GM18505 (cell line): ENCODE data around the gene RP2.
A peak's percentile ranks its signal among the peaks of the same experiment; 100 is the strongest.

Source experiments
- ATAC-seq: cut with Tn5 transposase; IDR thresholded peaks from one replicate; pipeline ENCODE4 v1.9.1; 2021; ENCODE audit not compliant: unreplicated experiment
- POLR2A ChIP-seq: IDR thresholded peaks from 4 replicates; pipeline ENCODE4 v1.6.1; 2011; ENCODE audit warnings: borderline replicate concordance; ENCODE audit not compliant: insufficient read depth, insufficient read length; ENCODE audit errors: extremely low read depth

The RP2 gene

DNA sequence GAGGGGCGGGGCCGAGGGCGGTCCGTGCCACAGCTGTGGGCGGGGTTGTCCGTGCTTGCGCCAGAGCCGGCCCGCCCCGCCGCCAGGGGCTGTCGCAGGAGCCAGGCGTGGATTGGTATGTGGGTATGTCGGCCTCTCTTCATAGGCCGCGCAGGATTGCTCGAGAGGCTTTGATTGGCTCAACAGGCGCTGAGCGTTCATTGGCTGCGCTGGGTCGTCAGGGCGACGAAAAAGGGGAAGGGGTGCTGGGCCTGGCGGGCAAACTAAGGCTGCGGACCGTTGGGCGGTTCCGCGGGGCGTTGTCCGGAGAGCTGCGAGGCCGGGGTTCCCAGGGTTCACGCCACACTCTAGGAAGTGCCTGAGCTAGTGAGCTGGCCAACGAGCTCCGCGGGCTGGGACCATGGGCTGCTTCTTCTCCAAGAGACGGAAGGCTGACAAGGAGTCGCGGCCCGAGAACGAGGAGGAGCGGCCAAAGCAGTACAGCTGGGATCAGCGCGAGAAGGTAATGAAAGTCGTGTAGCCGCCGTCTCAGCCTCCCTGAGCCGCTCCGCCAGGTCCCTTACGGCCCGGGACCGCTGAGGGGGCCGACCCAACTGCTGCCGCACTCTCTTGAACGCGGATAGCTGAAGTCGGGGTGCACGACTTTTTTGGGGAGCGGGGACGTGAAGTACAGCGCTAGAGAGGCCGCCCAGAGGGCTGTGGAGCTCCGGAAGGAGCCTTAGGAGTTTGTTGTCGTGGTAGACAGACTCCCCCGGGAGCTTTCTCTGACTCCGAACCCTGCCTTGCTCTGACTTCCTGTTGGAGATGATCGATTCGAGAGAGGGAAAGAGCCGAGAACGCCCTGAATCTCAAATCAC lies at the start of gene RP2:
Gene RP2 (plus strand): TSS at position 343 of the 857 bp plus-strand sequence. CDS start 58 bp downstream, at position 401.
- peak; percentile 92 for ATAC-seq
- TF ChIP-seq POLR2A: peak; percentile 43

DNA sequence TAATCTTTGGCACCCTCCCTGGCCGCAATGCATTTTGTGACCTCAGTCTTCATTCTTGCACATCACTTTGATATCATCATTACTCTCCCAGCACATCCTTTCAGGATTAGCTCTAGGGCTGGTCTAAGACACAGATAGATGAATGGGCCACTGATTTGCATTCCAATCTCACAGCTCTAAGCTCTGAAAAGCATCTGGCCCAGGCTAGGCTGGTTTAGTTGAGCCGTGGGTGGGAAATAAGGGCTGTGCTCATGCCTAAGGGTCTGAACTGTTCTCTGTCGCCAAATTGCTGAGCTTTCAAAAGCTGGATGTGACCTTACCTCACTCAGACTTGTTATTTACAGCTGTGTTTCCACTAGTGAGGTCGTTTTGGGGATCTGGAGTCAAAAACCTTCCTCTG lies 47.9 kb upstream of the RP2 start:
- no peak for TF ChIP-seq POLR2A
- ATAC-seq: no peak

DNA sequence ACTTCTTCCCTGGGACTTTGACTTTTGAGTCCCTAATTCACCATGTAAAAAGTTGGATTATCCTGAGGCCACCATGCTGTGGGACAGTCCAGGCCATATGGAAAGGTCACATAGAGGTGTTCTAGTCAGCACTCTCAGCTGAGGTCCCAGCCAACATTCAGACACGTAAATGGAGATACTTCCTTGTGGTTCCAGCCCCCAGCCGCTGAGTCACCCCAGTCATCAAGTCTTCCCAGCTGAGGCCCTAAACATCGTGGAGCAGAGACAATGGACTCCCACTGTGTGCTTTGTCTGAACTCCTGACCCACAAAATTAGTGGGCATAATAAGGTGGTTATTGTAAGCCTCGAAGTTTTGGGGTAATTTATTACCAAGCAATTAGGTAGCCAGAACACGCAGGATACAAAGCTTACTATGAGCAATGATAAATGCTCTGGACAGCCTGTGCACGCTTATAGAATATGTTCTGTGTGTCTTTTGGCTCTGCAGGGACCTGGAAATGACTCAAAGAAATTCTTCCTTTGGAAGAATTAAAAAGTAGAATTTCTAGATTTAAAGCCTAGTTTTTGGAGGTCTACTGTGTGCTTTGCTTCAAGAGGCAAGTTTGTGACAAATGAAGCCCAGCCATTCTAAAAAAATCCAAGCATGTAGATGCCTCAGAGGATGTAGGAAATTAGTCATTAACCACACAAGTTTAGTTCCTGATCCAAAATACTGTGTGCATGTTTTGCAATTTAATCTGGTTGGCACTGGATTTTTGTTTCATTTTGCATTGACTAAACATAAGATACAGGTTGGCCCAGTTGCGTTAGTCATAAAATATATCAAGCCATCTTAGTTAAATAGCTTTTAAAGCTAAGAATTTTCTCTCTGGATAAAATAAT lies 44.7 kb upstream of the RP2 start:
- no peak for TF ChIP-seq POLR2A
- ATAC-seq: peak; percentile 49

DNA sequence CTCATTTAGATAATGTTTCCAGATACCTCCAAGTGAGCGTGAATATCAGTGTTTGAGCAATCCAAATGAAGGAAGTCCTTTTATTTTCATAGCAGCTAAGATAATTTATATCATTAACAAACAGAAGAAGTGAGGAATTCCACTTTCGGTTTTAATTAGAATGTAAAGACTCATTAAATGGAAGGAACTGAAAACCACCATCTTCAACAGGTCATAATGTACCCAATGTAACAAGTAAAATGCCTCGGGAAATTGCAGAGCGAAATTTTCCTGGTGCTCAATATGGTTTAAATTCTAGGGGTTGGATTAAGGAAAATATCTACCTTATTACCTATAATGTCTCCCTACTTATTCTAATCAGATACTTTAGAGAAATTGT lies 44.0 kb upstream of the RP2 start:
- TF ChIP-seq POLR2A: no peak

DNA sequence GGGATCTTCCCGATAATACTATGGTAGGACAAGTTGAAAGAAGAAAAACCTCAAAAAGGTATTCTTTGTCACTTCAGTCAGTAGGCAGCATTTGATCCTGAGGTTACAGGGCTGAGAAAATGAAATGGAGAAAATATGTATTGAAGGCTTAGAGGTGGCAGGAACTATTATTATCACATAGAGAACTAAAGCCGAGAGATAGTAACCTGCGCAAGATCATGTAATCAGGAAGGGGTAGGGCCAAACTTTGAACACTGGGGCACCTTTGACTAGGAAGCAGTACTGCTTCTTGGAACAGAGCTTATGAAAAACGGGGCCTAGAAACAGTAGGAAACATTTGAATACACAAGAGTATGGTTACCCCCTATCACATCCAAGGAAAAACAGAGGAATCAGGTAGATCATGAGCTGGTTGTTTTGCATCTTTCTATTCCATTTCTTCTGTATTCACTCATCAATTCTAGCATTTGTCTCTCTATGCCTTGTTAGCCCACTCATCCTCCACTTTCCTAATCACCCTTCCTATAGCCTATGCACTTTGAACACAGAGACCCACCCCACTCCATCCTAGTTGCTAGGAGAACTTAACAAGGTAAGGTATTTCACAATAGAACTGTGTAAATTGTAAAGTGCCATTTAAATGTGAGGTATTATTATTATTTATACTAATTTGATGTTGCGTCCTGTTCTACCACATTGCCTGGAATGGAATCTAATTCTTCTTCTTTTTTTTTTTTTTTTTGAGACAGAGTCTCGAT lies 43.3 kb upstream of the RP2 start:
- TF ChIP-seq POLR2A: no peak
- no peak for ATAC-seq

More for the DNA sequence above, 44.0 kb upstream of the RP2 start:
- no peak for ATAC-seq

DNA sequence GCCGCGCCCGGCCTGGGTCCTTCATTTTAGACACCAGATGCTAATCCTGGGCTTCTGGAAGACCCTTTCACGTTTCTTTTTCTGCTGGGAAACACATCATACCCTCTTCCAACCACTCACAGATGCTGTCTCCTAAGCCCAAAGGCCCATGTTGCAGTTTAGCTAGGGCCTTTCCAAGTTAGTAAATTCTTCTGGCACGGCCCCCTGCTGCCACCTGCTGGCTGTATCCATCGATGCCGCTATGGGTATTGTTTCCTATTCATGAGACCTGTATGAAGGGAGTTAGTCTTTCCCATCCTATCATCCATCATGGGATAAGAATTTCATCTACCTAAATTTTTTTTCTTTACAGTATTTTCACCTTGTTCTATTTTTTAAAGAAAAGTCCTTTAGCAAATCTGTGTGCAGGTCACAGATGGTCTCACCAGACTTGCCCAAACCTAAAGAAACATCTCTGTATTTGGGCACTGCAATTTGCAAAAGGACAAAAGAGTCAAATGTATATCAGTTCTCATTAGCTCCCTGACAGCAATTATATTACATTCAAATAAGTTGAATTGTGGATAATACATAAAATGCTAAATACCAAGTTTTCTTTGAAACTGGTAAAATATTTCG lies 40.2 kb upstream of the RP2 start:
- no peak for TF ChIP-seq POLR2A
- no peak for ATAC-seq

DNA sequence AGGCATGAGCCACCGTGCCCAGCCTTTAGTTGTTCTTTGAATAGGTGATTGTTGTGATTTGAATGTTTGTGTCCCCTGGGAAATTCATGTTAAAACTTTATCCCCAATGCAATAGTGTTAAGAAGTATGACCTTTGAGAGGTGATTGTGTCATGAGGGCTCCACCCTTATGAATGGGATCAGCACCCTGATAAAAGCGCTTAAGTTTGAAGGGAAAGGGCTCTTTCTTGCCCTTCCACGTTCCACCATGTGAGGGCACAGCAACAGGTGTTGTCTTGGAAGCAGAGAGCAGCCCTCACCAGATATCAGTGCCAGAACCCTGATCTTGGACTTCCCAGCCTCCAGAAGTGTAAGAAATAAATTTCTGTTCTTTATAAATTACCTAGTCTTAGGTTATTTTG lies 33.7 kb upstream of the RP2 start:
- TF ChIP-seq POLR2A: no peak
- ATAC-seq: no peak

DNA sequence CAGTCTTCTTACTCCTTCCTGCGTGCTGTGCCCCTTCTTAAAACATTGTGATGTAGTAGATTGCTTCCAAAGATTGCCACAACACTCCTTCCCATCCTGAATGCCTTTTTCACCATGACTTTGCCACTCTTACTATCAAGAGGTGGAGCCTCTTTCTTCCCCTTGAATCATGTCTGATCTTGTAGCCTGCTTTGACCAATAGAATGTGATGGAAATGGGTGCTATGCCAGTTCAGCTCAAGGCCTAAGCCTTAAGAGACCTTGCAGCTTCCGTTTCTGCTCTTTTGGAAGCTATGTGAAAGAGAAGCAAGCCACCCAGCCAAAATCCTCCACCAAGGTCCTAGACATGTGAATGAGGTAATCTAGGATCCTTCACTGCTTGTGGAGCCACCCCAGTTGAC lies 31.6 kb upstream of the RP2 start:
- no peak for TF ChIP-seq POLR2A
- no peak for ATAC-seq

DNA sequence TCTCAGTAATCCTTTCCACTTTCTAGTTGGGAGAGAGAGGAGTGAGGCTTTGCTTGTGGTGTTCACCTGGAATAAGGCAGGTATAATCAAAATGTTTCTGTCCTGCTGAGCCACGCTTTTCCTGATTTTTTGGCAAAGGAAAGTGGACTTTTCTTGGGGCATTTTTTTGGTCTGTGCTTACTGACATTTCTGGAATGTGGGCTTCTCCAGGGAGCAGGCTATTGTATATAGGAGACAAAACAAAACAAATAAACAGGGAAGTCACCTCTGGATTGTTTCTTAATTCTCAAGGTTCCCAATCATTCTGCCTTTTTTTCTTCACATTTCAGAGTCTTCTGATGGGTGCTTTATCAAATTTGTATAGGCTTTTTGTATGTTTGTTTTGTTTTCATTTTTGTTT lies 25.7 kb upstream of the RP2 start:
- no peak for TF ChIP-seq POLR2A
- ATAC-seq: no peak

DNA sequence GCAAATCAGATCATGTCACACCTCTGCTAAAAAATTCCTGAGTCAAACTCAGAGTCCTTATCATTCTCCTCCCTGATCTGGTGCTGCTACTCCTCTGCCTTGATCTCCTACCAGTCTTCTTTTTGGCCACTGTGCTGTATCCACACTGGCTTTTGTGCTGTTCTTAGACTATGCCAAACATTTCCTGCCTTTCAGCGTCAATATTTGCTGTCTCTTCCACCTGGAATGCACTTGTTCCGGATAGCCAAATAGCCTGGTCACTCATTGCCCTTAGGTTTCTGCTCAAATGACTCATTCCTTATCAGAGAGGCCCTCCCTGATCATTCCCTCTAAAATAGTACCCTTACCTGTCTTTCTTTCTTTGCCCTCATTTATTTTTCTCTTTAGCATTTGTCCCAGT lies 24.4 kb upstream of the RP2 start:
- ATAC-seq: no peak
- TF ChIP-seq POLR2A: no peak

DNA sequence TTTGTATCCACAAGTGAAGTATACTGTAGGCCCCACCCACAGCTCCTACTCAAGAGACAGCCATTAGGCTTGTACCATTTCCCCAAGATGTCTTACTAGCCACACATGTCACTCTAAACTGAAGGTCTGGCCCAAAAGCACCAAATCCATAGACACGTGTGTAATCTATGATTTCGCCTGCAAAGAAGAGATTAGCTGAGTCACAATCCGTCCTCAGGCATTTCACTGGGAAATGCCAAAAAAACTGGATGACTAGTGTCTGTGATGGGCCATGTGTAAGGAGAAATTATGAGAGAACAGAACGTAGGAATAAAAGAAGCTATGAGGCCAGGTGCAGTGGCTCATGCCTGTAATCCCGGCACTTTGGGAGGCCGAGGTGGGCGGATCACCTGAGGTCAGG lies 21.9 kb upstream of the RP2 start:
- TF ChIP-seq POLR2A: no peak
- no peak for ATAC-seq

DNA sequence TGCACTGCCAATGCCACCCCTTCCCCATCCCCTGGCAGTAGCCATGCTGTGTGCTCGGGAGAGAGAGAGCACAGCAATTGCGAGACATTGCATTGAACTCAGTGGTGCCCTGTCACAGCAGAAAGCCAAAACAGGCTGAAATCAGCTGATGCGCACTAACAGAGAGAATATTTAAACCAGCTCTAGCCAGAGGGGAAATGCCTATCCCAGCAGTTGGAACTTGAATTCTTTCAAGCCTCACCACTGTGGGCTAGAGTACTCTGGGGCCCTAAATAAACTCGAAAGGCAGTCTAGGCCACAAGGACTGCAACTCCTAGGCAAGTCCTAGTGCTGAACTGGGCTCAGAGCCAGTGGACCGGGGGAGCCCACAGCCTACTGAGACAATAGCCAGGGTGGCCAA lies 17.7 kb upstream of the RP2 start:
- ATAC-seq: no peak
- no peak for TF ChIP-seq POLR2A
